Adipose tissue (tissue), 3 donors: ENCODE measurements around the gene TMEM106C. TPM values are rescaled to one million over a fixed set of nuclear protein-coding genes. Genes with fewer than 3 reads are reported as not detected.
"Not testable (repeated sequence)": the region's sequence is repeated elsewhere in the genome, so short reads cannot be mapped to it uniquely, and the experiment has no call there.

Experiments used
- H3K27ac ChIP-seq: one replicate; pipeline ENCODE4 v1.5.1; 2013; ENCODE audit warnings: low read depth, low read length
- WGBS, 3 donors: extraction: QIAGEN DNeasy Blood & Tissue Kit; methylation state at CpG; one replicate each; pipeline ENCODE4 v1.1.7; 2013; 5-methylcytosine and 5-hydroxymethylcytosine counted together
- polyA plus RNA-seq, 3 donors: library from polyadenylated mRNA; stranded (reverse); fragments of 200-250 nt; gene quantifications; one replicate each; pipeline ENCODE4 v1.2.3, GENCODE V29; 2013
- donor health status: healthy with polysubstance abuse.
- donor health status: Bipolar disorder and iron deficiency.
- donor health status: healthy.

Gene TMEM106C
- polyA plus RNA-seq, 3 donors = 21.9 to 52.5 (median 37.9) TPM

DNA sequence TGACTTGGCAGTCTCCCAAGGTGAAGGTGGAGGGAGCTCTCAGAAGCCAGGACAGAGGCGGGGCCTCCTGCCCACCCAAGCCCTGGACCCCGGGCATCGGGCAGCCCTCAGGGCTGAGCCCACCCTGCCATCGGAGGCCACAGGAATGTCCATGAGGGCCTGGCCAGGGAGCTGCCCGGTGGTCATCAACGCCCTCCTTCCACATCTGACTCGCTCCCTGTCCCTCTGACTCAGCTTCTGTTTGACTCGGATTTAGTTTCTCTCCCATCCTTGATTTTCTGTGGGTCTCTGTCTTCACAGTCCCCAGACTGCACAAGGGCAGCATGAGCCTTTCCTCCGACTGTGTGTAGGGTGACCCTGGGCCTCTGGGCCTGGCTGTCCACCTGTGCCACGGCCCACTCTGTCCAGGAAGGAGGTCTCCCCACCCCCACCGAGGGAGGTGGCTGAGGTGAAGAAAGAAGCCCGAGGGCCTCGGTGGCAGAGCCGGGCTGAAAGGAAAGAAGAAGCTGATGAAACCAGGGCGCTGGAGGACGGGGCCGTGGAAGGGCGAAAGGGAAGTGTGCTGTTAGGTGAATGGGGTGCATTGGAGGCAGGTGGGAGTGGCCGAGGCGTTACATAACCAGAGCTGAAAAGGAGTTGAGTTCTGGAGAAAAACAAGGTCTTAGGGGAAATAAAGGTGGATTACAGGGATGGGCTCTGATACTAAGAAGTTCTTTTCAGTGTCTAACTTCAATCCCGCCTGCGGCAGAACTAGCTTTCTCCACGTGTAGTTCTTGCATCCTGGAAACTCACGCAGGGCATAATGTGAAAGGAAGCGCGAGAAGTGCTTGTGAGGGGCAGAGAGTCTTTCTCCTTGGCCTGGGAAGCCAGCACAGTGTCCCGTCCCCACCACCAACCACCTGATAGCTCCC lies 16.7 kb upstream of the TMEM106C start:
- WGBS, 3 donors = 59 to 77% (median 62%) methylated on average over 27 of the region's 27 CpGs
- H3K27ac ChIP-seq = no peak overlapping the region

DNA sequence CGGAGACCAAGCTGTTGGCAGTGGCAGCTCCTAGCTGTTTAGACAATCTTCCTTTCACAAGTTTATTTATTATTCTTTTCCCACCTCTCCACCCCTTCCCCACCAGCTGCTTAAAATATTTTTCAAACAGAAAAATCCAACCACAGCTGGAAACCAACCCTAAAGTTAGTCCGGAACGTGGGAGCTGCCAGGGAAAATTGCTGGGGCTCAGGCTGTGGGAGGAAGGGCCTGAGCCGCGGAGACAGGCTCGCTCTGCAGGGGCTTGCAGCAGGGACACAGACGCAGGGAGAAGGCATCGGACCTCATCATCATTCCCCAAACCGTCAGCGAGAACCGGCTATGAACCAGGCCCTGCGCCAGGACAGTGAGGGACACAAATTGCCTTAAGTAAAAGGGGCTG lies 16.1 kb upstream of the TMEM106C start:
- no peak overlapping the region for H3K27ac ChIP-seq
- 67 to 86% (median 83%) methylated on average over 12 of the region's 12 CpGs for WGBS, 3 donors

DNA sequence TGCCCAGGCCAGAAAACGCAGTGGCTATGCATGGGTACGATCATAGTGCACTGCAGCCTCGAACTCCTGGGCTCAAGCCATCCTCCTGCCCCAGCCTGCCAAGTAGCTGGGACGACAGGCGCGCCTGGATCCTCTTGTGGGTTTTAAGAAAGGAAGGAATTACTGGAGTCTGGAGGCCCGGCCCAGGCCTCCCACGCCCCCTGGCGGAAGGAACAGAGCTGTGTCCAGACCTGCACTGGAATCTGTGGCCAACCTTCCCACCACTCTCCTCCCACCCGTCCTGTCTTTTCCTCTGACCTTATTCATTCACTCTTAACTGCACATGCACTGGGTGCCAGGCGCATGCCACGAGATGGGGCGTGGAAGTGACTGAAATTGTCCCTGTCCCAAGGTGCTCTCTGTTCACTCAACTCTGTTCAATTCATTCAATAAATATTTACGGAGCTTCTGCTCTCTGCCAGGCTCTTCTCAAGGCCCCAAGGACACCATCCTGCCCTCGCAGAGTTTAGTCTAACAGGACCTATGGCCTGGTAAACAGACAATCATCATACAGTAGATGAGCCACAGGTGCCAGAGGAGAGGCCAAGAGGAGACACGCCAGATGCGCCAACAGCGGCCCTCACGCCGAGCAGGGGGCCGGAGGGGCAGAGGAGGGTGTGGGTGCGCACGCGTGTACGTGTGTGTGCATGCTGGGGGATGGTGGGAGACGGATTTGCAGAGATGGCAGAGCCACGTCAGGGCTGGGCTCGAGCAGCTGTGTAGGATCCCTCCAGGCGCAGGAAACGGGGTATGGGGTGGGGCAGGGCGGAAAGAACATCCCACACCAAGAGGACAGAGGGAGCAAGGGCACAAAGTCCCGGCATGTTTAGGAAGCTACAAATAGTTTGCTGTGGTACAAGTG lies 13.7 kb upstream of the TMEM106C start:
- 55 to 61% (median 56%) methylated on average over 32 of the region's 32 CpGs for WGBS, 3 donors
- H3K27ac ChIP-seq = no peak overlapping the region

DNA sequence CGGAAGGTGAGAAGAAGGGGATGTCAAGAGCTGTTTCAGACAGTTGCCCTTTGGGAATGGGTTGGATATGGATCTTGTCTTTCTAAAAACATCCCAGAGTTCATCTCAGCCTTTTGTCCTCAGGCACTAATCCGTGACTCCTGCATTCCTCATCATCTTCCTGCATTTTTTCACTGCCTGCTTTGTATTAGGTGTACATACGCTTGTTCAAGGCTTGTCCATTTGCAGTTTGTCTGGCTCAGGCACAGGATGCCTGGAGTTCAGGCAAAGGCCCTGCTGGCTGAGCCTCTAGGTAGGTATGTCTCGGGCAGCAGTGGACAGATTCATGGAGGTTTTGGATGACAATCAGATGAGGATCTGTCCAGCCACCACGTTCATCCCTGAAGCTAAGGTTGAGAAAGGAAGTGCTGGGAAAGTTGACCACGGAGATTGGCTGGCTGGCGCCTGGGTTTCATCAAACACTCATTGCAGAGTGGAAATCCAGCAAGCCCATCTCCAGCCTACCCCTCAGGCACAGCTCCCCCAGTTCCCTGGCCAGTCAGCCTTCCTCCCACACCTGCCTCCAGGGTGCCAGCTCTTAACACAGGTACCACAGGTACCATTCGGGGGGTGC lies 12.4 kb upstream of the TMEM106C start:
- no peak overlapping the region for H3K27ac ChIP-seq
- WGBS, 3 donors = 75 to 80% (median 77%) methylated on average over 8 of the region's 8 CpGs

DNA sequence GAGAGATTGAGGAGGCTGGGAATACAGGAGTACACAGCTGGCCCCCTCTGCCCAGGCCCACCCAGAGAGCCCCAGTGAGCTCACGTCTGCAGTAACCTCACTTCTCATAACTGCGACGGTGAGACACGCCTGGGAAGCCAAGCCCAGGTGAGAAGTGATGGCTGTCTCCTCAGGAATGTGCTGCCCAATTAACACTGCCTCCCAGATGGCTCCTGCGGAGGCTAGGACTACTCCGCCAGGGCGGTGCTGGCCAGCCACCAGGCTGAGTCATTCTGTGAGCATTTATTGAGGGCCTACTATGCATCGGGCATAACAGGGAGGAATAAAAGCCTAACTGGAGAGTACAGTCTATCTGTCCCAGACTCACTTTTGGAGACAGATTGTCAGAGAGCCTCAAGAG lies 9.3 kb upstream of the TMEM106C start:
- WGBS, 3 donors = 85 to 95% (median 90%) methylated on average over 8 of the region's 8 CpGs
- H3K27ac ChIP-seq = no peak overlapping the region

DNA sequence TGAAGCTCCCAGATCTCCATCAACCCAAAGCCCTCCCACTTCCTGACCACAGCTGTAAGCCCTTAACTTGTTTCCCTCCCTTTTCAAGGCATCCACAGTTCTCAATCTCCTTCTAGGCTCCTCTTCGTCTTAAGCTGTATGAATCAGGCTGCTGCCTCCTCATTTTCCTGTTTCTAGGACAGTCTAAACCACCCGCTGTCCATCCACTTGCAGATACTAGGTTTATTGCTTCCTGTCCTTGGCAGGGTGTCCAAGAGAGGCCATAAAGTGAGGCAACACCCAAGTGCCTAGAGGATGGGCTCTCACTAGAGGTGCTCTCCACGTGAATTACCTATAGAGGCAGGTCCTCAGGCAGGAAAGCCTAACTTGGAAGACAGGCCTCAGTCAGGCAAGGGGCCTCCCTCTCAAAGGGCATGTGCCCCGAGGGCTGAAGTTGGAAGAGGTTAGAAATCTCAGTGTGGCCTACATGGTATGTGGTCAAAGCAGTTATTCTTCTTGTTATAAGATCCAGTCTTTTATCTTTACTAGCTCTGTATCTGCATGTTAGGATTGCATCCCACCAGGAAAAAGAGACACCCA lies 8.8 kb upstream of the TMEM106C start:
- WGBS, 3 donors = 76 to 82% (median 81%) methylated on average over 4 of the region's 4 CpGs
- H3K27ac ChIP-seq = no peak overlapping the region

DNA sequence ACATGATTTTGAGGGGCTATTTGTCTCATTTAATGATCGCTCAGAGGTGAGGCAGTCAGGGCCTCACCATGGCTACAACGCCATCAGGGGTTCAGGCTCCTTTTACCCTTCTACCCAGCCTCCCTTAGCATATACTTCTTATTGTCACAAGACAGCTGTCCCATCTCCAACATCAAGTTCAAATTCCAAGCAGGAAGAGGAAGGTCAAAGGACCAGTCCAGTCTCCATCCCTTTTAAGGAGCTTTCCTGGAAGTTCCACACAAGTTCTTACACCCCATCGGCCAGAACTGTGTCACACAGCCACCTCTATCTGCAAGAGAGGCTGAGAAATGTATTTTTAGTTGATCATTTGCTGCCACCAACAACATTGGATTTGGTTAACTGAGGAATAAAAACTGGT lies 8.3 kb upstream of the TMEM106C start:
- WGBS, 3 donors = 76 to 80% (median 77%) methylated on average over 3 of the region's 3 CpGs
- H3K27ac ChIP-seq = no peak overlapping the region

DNA sequence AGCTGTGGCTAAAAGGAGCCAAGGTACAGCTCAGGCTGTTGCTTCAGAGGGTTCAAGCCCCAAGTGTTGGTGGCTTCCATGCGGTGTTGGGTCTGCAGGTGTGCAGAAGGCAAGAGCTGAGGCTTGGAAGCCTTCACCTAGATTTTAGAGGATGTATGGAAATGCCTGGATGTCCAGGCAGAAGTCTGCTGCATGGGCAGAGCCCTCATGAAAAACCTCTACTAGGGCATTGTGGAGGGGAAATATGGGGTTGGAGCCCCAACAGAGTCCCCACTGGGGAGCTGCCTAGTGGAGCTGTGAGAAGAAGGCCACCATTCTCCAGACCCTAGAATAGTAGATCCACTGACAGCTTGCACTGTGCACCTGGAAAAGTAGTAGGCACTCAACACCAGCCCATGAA lies 5.7 kb upstream of the TMEM106C start:
- WGBS, 3 donors = 89 to 94% (median 94%) methylated on average over 1 of the region's 1 CpG

DNA sequence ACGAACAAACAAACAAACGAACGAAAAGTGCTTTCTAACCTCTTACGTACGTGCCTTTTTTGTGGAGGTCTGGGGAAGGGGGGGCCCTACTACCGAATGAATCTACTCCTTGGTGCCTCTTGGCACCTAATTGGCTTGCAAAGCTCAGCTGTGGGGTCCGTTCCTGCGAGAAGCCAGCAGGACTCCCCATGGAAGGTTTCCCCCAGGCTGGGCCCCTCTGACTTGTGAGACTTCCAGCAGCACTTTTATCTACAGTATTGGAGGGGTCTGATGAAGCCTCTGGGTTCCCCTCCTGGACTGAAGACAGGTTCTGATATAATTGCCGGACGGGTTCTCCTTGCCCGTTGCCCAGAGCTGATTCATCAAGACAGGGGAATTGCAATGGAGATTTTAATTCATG lies 1.2 kb upstream of the TMEM106C start:
- WGBS, 3 donors = 81 to 90% (median 85%) methylated on average over 11 of the region's 11 CpGs
- H3K27ac ChIP-seq = no peak overlapping the region

More for the DNA sequence above, 5.7 kb upstream of the TMEM106C start:
- not testable (repeated sequence) for H3K27ac ChIP-seq

DNA sequence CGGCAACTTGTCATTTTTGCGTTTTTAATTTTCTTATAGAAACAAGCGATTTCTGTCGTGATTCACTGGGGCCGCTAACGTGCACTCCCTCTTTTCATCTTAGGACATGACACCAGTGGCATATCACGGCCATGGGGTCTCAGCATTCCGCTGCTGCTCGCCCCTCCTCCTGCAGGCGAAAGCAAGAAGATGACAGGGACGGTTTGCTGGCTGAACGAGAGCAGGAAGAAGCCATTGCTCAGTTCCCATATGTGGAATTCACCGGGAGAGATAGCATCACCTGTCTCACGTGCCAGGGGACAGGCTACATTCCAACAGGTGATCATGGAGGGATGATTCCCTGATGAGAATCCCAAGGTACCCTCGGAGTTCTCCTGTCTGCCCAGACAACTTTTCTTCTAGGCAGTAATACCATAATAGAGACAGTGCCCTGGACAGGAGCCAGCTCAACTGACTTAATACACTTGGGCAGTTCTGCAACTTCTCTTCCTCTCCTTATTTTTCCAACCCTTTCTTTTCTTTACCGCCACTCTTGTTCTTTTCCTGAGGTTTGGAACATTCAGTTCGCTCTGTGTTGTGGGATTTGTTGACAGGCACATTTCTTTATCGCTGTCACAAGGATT lies 821 bp downstream of the TMEM106C start:
- WGBS, 3 donors = 17 to 18% (median 18%) methylated on average over 18 of the region's 18 CpGs
- H3K27ac ChIP-seq = no peak overlapping the region

DNA sequence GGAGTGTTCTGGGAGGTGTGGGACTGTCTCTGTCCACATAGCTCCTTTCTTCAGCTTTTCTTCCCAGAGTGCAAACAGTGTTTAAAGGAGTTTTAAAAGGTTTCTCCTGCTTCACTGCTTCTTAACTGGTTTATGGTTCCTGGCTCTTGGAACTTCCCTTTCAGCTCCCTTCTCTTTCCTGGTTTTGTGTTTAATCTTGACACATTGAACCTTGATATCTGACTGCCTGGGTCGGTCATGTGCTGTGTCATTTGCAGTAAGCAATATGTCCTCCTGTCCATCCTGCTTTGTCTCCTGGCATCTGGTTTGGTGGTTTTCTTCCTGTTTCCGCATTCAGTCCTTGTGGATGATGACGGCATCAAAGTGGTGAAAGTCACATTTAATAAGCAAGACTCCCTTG lies 2.2 kb downstream of the TMEM106C start:
- WGBS, 3 donors = 75 to 86% (median 85%) methylated on average over 3 of the region's 3 CpGs
- H3K27ac ChIP-seq = no peak overlapping the region

DNA sequence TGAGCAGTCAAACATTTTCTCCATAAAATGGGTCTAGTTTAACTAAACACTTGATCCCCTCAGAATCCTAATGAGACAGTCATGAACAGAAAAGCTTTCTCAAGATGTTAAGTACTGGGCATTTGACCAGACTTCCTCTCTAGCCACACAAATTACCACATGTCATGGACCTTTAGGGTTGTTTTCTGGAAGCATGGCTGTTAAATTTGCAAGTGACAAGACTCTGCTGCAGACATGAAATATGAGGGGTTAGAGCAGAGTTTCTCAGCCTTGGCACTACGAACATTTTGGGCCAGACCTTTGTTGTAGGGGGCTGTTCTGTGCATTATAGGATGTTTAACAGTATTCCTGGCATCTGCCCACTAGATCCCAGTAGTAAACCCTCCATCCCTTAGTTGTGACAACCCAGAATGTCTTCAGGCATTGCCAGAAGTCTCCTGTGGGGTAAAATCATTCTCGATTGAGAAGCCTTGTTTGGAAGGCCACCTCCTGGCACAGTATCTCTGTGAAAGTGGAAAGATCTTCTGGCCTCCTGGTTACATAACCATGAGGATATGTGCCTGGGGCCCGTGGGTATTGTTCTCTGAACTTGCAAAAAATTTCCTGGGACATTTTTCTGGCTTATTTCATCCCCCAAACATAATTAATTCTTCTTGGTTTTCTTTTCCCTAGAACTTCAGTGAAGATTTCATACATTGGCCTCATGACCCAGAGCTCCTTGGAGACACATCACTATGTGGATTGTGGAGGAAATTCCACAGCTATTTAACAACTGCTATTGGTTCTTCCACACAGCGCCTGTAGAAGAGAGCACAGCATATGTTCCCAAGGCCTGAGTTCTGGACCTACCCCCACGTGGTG lies 4.3 kb downstream of the TMEM106C start:
- H3K27ac ChIP-seq = no peak overlapping the region
- 45 to 50% (median 47%) methylated on average over 5 of the region's 5 CpGs for WGBS, 3 donors

DNA sequence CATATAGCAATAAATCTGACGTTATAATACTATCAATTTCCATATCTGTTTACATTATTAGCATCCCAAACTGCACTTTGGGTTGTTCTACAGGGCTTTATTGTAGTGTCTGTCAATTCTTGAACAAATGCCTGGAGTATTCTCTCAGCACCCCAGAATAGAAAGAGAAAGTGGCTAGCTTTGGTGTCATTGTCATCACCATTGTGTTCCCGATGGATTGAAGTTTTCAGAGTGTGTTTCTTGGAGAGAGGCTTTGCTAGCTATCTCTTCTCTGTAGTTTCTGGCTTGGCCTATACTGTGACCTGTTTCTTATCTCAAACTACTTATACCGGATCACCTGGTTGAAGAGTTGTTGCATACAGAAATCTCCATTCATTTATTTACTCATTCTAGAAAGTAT lies 6.4 kb downstream of the TMEM106C start:
- WGBS, 3 donors = 65 to 84% (median 83%) methylated on average over 3 of the region's 3 CpGs
- no peak overlapping the region for H3K27ac ChIP-seq

DNA sequence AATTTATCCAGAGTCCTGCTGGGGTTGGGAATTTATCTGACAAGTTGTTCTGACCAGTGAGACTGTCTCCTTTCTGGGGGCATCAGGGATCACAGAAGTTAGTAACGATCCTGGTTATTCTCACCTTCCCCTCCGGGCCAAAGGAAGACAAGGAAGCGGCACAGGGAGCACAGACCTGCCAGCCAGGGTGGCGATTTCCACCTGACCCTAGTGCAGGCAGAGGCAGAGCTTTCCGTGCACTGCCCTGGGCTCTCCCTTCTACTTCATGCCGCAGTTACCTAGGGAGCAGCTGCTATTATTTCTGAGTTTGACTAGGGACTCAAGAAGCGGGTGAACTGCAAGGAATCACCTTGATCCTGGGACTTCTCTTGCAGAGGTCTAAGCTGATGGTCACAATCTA lies 7.4 kb downstream of the TMEM106C start:
- WGBS, 3 donors = 80 to 91% (median 90%) methylated on average over 7 of the region's 7 CpGs

DNA sequence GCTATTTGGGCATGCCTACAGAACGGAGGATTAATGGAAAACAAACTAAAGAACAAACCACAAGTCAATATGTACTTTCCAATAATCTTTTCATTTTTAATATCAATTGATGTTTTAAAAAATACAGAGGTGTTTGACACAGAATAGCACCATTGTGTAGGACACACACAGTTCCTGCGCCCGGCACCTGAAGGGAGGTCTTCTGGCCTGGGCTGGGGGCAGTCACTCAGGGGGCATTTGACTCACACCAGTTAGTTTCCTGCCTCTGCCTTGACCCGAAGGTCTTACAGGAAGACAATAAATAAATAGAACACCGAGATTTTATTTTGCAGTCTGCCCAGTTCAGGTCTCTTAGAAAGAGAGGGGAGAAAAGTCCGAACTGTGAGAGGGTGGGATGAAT lies 9.5 kb downstream of the TMEM106C start:
- WGBS, 3 donors = 77 to 86% (median 77%) methylated on average over 6 of the region's 6 CpGs

More for the DNA sequence above, 7.4 kb downstream of the TMEM106C start:
- H3K27ac ChIP-seq = no peak overlapping the region

DNA sequence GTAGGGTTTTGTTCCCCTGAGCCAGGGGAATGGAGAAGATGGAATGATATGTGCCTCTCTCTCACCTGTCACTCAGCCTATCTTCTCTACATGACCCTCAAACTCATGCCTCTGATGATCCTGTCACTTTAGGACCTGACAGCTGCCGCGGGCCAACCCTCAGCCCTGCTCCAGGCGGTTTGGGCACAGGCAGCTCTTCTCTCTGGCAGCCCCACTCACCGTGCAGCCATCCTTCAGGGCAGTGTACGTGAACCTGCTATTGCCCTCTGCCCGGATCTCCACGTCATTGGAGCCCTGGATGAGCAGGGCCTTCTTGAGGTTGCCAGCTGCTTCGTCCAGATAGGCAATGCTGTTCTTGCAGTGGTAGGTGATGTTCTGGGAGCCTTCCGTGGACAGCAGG lies 10.5 kb downstream of the TMEM106C start:
- WGBS, 3 donors = 89 to 95% (median 94%) methylated on average over 9 of the region's 9 CpGs

More for the DNA sequence above, 9.5 kb downstream of the TMEM106C start:
- H3K27ac ChIP-seq = no peak overlapping the region

DNA sequence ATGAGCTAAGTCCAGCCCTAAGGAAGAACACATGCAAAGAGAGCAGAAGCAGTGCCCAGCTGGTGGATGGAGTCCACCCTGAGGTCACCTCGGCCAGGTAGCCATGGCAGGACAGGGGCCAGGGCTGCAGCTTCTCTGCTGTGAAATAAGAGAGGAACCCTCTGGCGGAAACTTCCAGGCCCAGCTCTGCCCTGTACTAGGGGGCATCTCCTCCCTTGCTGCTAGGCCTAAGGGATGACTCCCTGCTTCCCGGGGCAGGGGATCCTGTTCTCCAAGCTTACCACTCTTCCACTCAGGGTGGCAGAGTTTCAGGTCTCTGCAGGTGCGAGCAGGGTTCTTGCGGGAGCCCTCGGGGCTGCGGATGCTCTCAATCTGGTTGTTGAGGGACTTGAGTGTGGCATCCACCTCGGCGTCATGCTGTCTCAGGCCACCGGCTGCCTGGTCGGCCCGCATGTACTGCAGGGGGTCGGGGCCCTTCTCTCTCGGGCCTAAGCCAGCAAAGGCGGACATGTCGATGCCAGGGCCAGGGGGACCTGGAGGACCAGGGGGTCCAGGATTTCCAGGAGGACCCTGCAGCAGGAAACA lies 11.7 kb downstream of the TMEM106C start:
- H3K27ac ChIP-seq = no peak overlapping the region
- WGBS, 3 donors = 94 to 99% (median 96%) methylated on average over 16 of the region's 16 CpGs

More for the DNA sequence above, 10.5 kb downstream of the TMEM106C start:
- H3K27ac ChIP-seq = no peak overlapping the region
